A549 (cell line): ENCODE data around the gene TMEM44. TPM values are rescaled to one million over a fixed set of nuclear protein-coding genes. Genes with fewer than 3 reads are reported as not detected.

ENCODE experiments used
- CHD2 ChIP-seq: fragments of 150-350 bp; IDR thresholded peaks from 2 replicates; pipeline ENCODE4 v1.6.1; 2014; ENCODE audit warnings: low read length; ENCODE audit not compliant: partially characterized antibody
- EHF ChIP-seq: fragments of 250-450 bp; sonication (Bioruptor Pico); IDR thresholded peaks from 2 replicates; pipeline ENCODE4 v1.5.0; 2020; ENCODE audit warnings: mild to moderate bottlenecking
- EP300 ChIP-seq, 2 experiments: fragments of >200 bp; sonication (Bioruptor Twin); formaldehyde crosslinking; IDR thresholded peaks; 2 replicates in 1 of 2; 3 replicates in 1 of 2; pipeline ENCODE4 v1.6.1; 2016 to 2017
- ESRRA ChIP-seq: fragments of 150-350 bp; IDR thresholded peaks from 2 replicates; pipeline ENCODE4 v1.6.1; 2014; ENCODE audit warnings: mild to moderate bottlenecking, low read length, borderline replicate concordance
- FOSB ChIP-seq: fragments of 250-450 bp; sonication (Bioruptor Pico); IDR thresholded peaks from 2 replicates; pipeline ENCODE4 v1.5.0; 2020; ENCODE audit warnings: mild to moderate bottlenecking, moderate library complexity
- FOSL2 ChIP-seq, 2 experiments: fragments of 450-650 bp in 1 of 2; fragments of >200 bp in 1 of 2; sonication (Bioruptor Twin) in 1 of 2; formaldehyde crosslinking; IDR thresholded peaks; 2 replicates each; pipeline versions ENCODE4 v1.5.0 to v1.6.1; 2016 to 2020; ENCODE audit warnings: mild to moderate bottlenecking in 1 of 2, moderate library complexity in 1 of 2
- FOXS1 ChIP-seq: fragments of 250-450 bp; sonication (Bioruptor Pico); IDR thresholded peaks from 2 replicates; pipeline ENCODE4 v1.5.0; 2020; ENCODE audit warnings: mild to moderate bottlenecking, moderate library complexity
- GATA3 ChIP-seq: IDR thresholded peaks from 2 replicates; pipeline ENCODE4 v1.6.1; 2012; ENCODE audit warnings: borderline replicate concordance
- HDAC2 ChIP-seq: fragments of 200-600 bp; sonication (generic); IDR thresholded peaks from 2 replicates; pipeline ENCODE4 v1.6.1; 2016
- HOXA7 ChIP-seq: fragments of 250-450 bp; sonication (Bioruptor Pico); IDR thresholded peaks from 2 replicates; pipeline ENCODE4 v1.5.0; 2020; ENCODE audit warnings: mild to moderate bottlenecking, moderate library complexity
- HOXB13 ChIP-seq: fragments of 250-450 bp; sonication (Bioruptor Pico); IDR thresholded peaks from 2 replicates; pipeline ENCODE4 v1.5.0; 2020; ENCODE audit warnings: low read depth, mild to moderate bottlenecking, moderate library complexity
- KDM1A ChIP-seq: fragments of 200-600 bp; sonication (generic); IDR thresholded peaks from 2 replicates; pipeline ENCODE4 v1.6.1; 2016; ENCODE audit warnings: low read depth, mild to moderate bottlenecking
- MAFK ChIP-seq: fragments of 450-650 bp; IDR thresholded peaks from 2 replicates; pipeline ENCODE4 v1.6.1; 2014; ENCODE audit not compliant: partially characterized antibody
- MAZ ChIP-seq: fragments of 150-350 bp; IDR thresholded peaks from 2 replicates; pipeline ENCODE4 v1.6.1; 2014; ENCODE audit warnings: antibody characterized with exemption, low read depth, low read length, borderline replicate concordance
- MYC ChIP-seq: IDR thresholded peaks from 2 replicates; pipeline ENCODE4 v1.6.1; 2012; ENCODE audit warnings: mild to moderate bottlenecking, inconsistent platforms, low read length, improper control_type of control experiment, borderline replicate concordance
- NFE2L2 ChIP-seq: fragments of 150-350 bp; conservative IDR thresholded peaks from 2 replicates; pipeline ENCODE4 v1.6.1; 2014; ENCODE audit warnings: low read length
- POLR2AphosphoS2 ChIP-seq: conservative IDR thresholded peaks from 2 replicates; pipeline ENCODE4 v1.6.1; 2012; ENCODE audit warnings: low read length, improper control_type of control experiment, inconsistent platforms
- RCOR1 ChIP-seq: fragments of 150-350 bp; IDR thresholded peaks from 2 replicates; pipeline ENCODE4 v1.6.1; 2014; ENCODE audit warnings: antibody characterized with exemption, low read length, low read depth
- RFX5 ChIP-seq: fragments of 450-650 bp; IDR thresholded peaks from 2 replicates; pipeline ENCODE4 v1.7.1; 2014; ENCODE audit warnings: antibody characterized with exemption, mild to moderate bottlenecking, moderate library complexity
- TP53 ChIP-seq: fragments of 250-450 bp; sonication (Bioruptor Pico); IDR thresholded peaks from 2 replicates; pipeline ENCODE4 v1.5.0; 2021; ENCODE audit warnings: mild to moderate bottlenecking, moderate library complexity
- ZFP36 ChIP-seq: fragments of 450-650 bp; IDR thresholded peaks from 2 replicates; pipeline ENCODE4 v1.6.1; 2014; ENCODE audit warnings: borderline replicate concordance; ENCODE audit not compliant: partially characterized antibody
- ZSCAN20 ChIP-seq: fragments of 250-450 bp; sonication (Bioruptor Pico); IDR thresholded peaks from 2 replicates; pipeline ENCODE4 v1.8.0; 2022; ENCODE audit warnings: mild to moderate bottlenecking, moderate library complexity
- polyA plus RNA-seq, 4 experiments: library from polyadenylated mRNA; depleted of rRNA in 3 of 4; stranded (reverse); fragments of >200 nt; fragmentation: RNase III in 1 of 4; extraction: RNeasy Plus Mini Kit Qiagen cat#74134 plus additional on column Dnase treatment in 1 of 4; gene quantifications; 2 replicates in 3 of 4; 3 replicates in 1 of 4; pipeline ENCODE4 v1.2.3, GENCODE V29; 2011 to 2017
- TF ChIP-seq, protein P1 (sequence below): fragments of >200 bp; sonication (Bioruptor Twin); formaldehyde crosslinking; IDR thresholded peaks from 3 replicates; pipeline ENCODE4 v1.6.1; 2016
- TF ChIP-seq, protein P2 (sequence below): fragments of >200 bp; sonication (Bioruptor Twin); formaldehyde crosslinking; IDR thresholded peaks from 3 replicates; pipeline ENCODE4 v1.5.1; 2016
- TF ChIP-seq, protein P3 (sequence below): fragments of 150-350 bp; IDR thresholded peaks from 2 replicates; pipeline ENCODE4 v1.6.1; 2014; ENCODE audit warnings: low read depth, mild to moderate bottlenecking, low read length
- TF ChIP-seq, protein P4 (sequence below): IDR thresholded peaks from 2 replicates; pipeline ENCODE4 v1.6.1; 2012
- TF ChIP-seq, protein P5 (sequence below): IDR thresholded peaks from 2 replicates; pipeline ENCODE4 v1.6.1; 2012; ENCODE audit warnings: low read depth, borderline replicate concordance

Gene TMEM44
- polyA plus RNA-seq, 2 of the 4 experiments (the other 2 are of a cell fraction): 16.0 to 17.0 TPM

DNA sequence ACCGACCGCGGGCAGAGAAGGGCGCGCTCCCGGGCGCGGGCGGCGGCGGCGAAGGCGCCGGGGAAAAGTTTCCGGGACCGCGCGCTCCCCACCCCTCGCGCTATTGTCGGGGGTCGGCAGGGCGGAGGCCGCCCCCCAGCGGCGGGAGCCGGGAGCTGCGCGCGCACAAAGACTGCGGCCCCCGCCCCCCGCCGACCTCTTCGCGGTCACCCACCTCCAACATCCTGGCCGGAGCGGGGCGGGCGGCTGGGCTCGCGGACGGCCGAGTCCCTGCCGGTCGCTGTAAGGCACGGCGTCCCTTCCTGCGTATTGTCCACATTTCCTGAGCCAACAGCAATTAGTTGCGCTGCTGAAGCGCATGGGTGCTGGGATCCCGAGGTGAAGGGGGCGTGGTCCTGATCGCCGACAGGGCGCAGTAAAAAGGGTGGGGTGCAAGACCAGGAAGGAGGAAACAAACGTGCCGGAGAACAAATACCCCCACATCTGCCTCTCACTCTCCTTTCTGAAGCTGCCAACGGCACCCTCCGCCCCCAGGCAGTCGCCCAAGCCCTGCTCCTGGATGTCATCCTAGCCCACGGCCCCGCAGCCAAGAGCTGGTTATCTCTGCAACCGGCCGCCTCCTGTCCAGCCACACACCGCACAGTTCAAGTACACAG, at the start of gene TMEM44 (continued):
- TF ChIP-seq, protein P1, sequence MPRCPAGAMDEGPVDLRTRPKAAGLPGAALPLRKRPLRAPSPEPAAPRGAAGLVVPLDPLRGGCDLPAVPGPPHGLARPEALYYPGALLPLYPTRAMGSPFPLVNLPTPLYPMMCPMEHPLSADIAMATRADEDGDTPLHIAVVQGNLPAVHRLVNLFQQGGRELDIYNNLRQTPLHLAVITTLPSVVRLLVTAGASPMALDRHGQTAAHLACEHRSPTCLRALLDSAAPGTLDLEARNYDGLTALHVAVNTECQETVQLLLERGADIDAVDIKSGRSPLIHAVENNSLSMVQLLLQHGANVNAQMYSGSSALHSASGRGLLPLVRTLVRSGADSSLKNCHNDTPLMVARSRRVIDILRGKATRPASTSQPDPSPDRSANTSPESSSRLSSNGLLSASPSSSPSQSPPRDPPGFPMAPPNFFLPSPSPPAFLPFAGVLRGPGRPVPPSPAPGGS: no peak
- TF ChIP-seq MAZ (no peak), HOXB13 (CRISPR knock-in tag) (no peak), EP300 (IDR thresholded peaks at IDR 0.05) (no peak), ZFP36 (no peak), HOXA7 (CRISPR knock-in tag) (no peak), RFX5 (no peak), FOSL2 (IDR thresholded peaks at IDR 0.05) (no peak), FOSL2 (CRISPR knock-in tag; IDR thresholded peaks at IDR 0.05) (no peak), KDM1A (no peak), MAFK (no peak), ZSCAN20 (no peak), FOXS1 (no peak), EHF (no peak), CHD2 (no peak), POLR2AphosphoS2 (no peak), ESRRA (no peak), RCOR1 (no peak), NFE2L2 (no peak), FOSB (CRISPR knock-in tag) (no peak), TP53 (CRISPR knock-in tag) (no peak), HDAC2 (no peak), GATA3 (0 out of 2 replicates have a peak, but pooled peaks have one; percentile 37), MYC (no peak)
- TF ChIP-seq, protein P2, sequence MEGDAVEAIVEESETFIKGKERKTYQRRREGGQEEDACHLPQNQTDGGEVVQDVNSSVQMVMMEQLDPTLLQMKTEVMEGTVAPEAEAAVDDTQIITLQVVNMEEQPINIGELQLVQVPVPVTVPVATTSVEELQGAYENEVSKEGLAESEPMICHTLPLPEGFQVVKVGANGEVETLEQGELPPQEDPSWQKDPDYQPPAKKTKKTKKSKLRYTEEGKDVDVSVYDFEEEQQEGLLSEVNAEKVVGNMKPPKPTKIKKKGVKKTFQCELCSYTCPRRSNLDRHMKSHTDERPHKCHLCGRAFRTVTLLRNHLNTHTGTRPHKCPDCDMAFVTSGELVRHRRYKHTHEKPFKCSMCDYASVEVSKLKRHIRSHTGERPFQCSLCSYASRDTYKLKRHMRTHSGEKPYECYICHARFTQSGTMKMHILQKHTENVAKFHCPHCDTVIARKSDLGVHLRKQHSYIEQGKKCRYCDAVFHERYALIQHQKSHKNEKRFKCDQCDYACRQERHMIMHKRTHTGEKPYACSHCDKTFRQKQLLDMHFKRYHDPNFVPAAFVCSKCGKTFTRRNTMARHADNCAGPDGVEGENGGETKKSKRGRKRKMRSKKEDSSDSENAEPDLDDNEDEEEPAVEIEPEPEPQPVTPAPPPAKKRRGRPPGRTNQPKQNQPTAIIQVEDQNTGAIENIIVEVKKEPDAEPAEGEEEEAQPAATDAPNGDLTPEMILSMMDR: peak; percentile 69
- TF ChIP-seq, protein P3, sequence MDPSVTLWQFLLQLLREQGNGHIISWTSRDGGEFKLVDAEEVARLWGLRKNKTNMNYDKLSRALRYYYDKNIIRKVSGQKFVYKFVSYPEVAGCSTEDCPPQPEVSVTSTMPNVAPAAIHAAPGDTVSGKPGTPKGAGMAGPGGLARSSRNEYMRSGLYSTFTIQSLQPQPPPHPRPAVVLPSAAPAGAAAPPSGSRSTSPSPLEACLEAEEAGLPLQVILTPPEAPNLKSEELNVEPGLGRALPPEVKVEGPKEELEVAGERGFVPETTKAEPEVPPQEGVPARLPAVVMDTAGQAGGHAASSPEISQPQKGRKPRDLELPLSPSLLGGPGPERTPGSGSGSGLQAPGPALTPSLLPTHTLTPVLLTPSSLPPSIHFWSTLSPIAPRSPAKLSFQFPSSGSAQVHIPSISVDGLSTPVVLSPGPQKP: no peak
- TF ChIP-seq, protein P4, sequence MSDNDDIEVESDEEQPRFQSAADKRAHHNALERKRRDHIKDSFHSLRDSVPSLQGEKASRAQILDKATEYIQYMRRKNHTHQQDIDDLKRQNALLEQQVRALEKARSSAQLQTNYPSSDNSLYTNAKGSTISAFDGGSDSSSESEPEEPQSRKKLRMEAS: peak; percentile 59; the same call in 1 of the 2 replicates
- TF ChIP-seq, protein P5, sequence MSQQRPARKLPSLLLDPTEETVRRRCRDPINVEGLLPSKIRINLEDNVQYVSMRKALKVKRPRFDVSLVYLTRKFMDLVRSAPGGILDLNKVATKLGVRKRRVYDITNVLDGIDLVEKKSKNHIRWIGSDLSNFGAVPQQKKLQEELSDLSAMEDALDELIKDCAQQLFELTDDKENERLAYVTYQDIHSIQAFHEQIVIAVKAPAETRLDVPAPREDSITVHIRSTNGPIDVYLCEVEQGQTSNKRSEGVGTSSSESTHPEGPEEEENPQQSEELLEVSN: peak; percentile 37; the same call in 1 of the 2 replicates
- TF ChIP-seq, all 56 proteins: peak for 9
